HG02759 (cell line): ENCODE measurements around the gene ATP6V0A4.
"Not testable (repeated sequence)": the region's sequence is repeated elsewhere in the genome, so short reads cannot be mapped to it uniquely, and the experiment has no call there.

Source experiments
- ATAC-seq: cut with Tn5 transposase; IDR thresholded peaks from one replicate; pipeline ENCODE4 v1.9.1; 2021; ENCODE audit warnings: mild to moderate bottlenecking, moderate library complexity; ENCODE audit not compliant: unreplicated experiment

ATP6V0A4 gene

GRCh38 chr7:138804618-138805017, 6.6 kb upstream of the ATP6V0A4 start:
- no peak for ATAC-seq

DNA sequence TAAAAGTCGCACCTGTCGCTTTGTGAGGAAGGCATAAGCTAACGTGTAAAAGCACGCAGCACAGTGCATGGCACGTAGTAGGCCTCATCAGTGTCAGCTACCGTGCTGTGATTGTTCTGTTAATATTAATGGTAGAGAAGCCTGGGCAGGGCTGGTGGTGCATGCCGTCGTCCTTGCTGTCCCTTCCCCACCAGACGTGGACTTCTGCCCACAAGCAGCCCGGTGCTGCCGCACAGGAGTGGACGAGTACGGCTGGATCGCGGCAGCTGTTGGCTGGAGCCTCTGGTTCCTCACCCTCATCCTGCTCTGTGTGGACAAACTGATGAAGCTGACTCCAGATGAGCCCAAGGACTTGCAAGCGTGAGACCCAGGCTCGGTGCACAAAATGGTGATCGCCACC, 4.7 kb upstream of the ATP6V0A4 start:
- no peak for ATAC-seq

DNA sequence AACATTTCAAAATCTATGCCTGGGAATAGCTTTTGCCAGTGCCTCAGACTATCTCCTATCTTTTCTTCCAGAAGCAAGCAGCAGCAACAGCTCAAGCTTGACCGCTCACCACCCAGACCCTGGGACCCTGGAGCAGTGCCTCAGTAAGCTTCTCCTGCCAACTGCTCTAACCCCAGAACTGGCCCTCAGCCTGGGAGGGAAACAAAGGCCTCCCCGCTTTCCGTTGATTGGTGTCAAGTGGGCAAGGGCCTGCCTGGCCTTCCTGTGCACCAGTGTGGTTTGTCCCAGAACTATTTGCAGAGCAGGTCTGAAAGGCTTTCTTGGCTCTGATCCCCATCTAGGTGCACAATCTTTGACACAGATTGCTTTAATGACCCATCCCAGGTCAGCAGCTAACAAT, 3.3 kb upstream of the ATP6V0A4 start:
- no peak for ATAC-seq

GRCh38 chr7:138799336-138800000, 1.5 kb upstream of the ATP6V0A4 start:
- ATAC-seq: no peak

- no peak for ATAC-seq
These were observed 840 bp upstream of the ATP6V0A4 start for GRCh38 chr7:138798836-138799235.

DNA sequence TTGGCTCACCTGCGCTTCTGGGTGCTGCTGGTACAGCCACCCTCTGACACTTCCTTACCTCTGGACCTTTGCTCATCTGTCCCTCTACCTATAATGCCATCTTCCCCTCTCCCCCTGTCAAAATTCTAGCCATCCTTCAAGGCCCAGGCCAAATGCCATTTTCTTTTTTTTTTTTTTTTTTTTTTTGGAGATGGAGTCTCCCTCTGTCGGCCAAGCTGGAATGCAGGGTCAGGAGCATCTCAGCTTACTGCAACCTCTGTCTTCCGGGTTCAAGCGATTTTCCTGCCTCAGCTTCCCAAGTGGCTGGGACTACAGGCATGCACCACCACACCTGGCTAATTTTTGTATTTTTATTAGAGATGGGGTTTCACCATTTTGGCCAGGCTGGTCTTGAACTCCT, 950 bp downstream of the ATP6V0A4 start:
- ATAC-seq: not testable (repeated sequence)

- no peak for ATAC-seq
These were observed 1.9 kb downstream of the ATP6V0A4 start for GRCh38 chr7:138796038-138796615.

- no peak for ATAC-seq
These were observed 12.2 kb downstream of the ATP6V0A4 start for GRCh38 chr7:138785587-138786437.

- ATAC-seq: no peak
These were observed 13.3 kb downstream of the ATP6V0A4 start for GRCh38 chr7:138784692-138785091.

DNA sequence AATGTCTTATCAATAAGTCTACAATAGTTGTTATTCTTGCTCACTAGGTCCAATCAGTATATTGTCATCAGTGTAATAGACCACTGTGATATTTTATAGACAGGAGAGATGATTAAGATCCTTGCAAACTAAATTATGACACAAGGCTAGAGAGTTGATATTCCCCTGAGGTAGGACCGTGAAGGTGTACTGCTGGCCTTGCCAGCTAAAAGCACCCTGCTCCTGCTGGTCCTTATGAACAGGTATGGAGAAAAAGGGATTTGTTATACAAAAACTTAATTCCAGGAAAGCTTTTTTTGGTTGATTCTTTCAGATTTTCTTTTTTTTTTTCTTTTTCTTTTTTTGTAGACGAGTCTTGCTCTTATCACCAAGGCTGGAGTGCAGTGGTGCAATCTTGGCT, 17.0 kb downstream of the ATP6V0A4 start:
- no peak for ATAC-seq

- no peak for ATAC-seq
These were observed 21.7 kb downstream of the ATP6V0A4 start for GRCh38 chr7:138776166-138776833.

DNA sequence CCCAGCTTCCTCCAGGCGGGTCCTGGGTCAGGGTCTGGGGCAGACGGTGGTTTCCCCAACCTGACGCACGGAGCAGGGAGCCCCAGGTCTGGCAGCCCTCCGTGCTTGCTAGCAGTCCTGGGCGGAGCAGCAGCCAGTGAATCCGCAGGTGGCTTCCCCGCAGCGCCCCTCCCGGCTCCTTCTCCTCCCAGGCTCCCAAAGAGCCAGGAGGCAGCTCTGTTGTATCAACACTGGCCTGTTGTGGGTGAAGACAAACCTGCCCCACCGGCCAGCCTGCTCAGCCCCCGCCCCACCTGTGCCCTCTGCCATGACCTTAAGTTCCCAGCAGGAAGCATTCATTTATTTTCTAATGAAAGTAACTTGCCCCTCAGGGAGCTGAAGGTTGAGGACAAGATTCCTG, 24.2 kb downstream of the ATP6V0A4 start:
- no peak for ATAC-seq

- no peak for ATAC-seq
These were observed 24.8 kb downstream of the ATP6V0A4 start for GRCh38 chr7:138773176-138773575.

DNA sequence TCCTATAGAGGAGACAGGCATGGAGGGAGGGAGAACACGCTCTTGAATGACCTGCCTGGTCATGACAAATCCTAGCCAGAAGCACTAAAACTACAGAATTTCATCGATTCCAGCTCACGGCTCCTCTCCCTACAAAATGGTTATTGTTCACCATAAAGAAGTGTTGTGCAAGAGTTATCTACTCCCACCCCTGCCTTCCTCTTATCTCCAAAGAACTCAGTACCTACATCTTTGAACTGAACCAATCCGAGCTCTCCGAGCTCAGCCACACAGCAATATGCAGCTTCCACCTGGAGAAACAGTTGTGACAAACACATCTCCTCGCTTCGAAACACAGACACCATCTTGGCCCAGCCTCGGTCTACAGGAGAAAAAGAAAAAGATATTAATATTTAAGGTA, 27.1 kb downstream of the ATP6V0A4 start:
- ATAC-seq: no peak

GRCh38 chr7:138768241-138768640, 29.8 kb downstream of the ATP6V0A4 start:
- ATAC-seq: no peak

DNA sequence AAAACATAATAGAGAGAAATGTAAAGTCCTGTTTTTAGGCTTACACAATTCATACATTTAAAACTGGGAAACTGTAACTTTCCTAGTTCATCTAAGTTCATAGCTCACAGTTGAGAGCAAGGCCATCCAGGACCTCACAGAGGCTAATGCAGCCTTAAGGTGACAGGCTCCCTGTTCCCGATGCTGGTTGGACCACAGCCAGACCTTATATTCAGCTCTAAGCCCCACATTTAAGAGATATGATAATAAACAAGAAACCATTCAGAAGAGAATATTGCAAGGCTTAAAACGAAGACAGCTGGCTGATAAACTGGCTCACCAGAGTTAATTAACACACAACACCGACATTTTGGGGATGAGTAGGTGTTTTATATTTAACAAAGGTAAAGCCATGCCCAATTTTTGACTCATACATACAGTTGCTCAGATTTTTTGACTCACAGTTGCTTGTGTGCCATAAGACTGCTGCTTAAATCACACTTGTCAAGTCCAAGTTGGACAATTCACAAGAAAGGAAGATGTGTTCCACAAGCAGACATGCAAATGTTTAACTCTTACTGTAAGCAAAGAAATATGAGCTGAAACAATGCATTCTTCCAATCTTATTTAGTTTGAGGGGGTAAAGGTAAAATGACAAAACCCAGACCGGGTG, 41.3 kb downstream of the ATP6V0A4 start:
- no peak for ATAC-seq

GRCh38 chr7:138755842-138756590, 42.0 kb downstream of the ATP6V0A4 start:
- ATAC-seq: no peak

DNA sequence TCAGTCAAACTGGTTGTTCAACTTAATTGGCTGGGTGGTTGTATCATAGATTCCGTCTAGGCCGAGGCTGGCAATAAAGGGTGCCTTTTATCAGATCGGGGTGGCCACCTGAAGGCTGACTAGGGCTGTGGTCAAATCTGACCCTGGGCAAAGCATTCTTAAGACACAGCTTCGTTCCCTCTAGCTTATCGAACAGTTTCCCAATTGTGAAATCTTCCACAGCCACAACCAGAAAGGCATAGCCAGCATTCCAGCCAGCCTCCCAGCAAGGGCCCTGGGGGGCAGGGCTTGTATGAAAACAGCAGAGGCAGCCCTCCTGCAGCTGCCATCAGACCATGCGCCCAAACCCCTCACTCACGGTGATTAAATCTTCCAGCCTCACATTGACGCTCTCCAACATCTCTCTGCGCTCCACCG, 42.7 kb downstream of the ATP6V0A4 start:
- ATAC-seq: no peak

DNA sequence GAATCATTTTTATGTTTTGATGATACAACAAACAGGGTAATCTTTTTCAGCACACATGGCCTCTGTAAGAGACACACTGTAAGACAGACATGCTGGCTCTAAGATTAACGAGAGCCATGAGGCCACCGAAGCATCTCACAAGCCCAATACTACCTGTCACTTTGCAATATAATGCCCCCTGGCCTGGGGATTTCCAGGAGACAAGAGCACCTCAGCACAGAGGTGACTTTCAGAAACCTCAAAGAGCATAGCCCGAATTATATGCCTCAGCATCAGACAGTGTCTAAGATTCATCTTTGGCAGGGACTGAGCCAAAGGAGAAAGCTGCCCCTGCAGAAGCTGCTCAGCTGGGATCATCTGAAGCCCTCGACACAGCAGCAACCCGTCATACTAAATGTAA, 44.4 kb downstream of the ATP6V0A4 start:
- no peak for ATAC-seq

- no peak for ATAC-seq
These were observed 44.9 kb downstream of the ATP6V0A4 start for GRCh38 chr7:138753150-138753518.
